ENCODE results near the gene RHBDL2. TPM values are rescaled to one million over a fixed set of nuclear protein-coding genes. Genes with fewer than 3 reads are reported as not detected.

The RHBDL2 gene
- total and polyA plus RNA-seq, 2 experiments from 2014 or later = 0.90 to 1.2 TPM

DNA sequence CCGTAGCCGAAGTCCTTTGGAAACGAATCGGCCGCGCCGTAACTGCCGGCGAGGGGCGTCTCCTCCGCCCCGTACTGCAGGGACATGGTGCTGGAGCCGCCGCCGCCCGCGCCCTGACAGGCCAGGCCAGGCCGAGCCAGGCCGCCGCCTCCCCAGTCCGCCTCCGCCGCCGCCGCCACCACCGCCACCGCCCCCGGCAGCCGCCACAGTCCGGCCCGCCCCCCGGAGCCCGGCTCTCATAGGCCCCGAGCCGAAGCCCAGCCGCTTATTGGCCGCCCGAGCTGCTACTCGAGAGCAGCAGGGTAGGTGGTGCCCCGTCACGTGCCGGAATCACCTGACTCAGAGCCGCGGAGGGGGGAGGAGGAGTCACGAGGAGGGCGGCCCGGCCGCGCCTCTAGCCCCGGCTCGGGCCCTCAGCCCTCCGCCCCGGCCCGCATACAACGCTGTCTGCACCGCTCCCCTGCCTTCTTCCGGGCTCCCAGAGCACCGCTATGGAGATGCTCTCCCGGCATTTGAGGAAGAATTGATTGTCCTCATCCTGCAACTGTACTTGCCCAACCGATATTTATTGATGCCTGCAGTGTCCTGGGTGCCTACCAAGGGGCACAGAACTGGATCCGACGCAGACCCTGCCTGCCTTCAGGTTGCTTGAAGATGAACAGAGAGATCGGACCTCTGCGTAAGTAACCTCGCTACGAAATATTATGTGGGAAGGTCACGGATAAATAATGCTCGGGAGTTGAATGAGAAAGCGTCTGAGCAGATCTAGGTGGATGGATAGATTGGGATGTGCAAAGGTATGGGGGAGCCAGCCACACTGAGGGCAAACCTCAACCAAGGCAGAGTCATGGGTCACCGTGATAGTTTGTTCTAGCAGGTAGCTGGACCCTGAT is 81.8 kb downstream of the RHBDL2 start, which contains the start of gene RRAGC (continued):
- TF ChIP-seq ZNF462 (CRISPR knock-in tag; IDR thresholded peaks at IDR 0.05) (no peak), POLR2AphosphoS5 (IDR thresholded peaks at IDR 0.05; ENCODE audit: low read depth) (peak; percentile 67), ETS1 (IDR thresholded peaks at IDR 0.05) (no peak), JUNB (IDR thresholded peaks at IDR 0.05; ENCODE audit: unreplicated experiment) (no peak), EZH2 (IDR thresholded peaks at IDR 0.05; ENCODE audit: low read depth, unreplicated experiment) (no peak), EZH2phosphoT487 (IDR thresholded peaks at IDR 0.05; ENCODE audit: unreplicated experiment) (no peak), NANOG (IDR thresholded peaks at IDR 0.05; ENCODE audit: borderline replicate concordance) (no peak), CREB1 (CRISPR knock-in tag; IDR thresholded peaks at IDR 0.05; ENCODE audit: low read depth) (peak; percentile 70), CTCF (conservative IDR thresholded peaks at IDR 0.05; ENCODE audit: low read depth in 2 of 2) (no peak), ZNF331 (CRISPR knock-in tag; IDR thresholded peaks at IDR 0.05; ENCODE audit: low read depth) (no peak)
